ENCODE results near the gene ZNF205. TPM values are rescaled to one million over a fixed set of nuclear protein-coding genes. Genes with fewer than 3 reads are reported as not detected.

ZNF205 gene
- total and polyA plus RNA-seq, 2 of the 8 experiments (the other 6 are each of a cell fraction or from before 2014, with no cell fraction given): 19.1 to 19.9 TPM

GRCh38 chr16:3068487-3068886 is 43.9 kb upstream of the ZNF205 start:
- H4K5ac ChIP-seq (ENCODE audit: insufficient read length, low read depth, low read length): no peak overlapping the region
- FAIRE-seq: no peak
- POLR2A ChIA-PET (ENCODE audit: partially characterized antibody): interaction anchor here (0.8 to 3.8 kb wide), 5 partner anchors 9 to 29 kb away, joined by 3 to 31 read pairs (median 5); partner anchors contain the start of gene ZSCAN10
- CTCF ChIA-PET (ENCODE audit: partially characterized antibody): interaction anchor here (1.2 to 2.7 kb wide), 2 partner anchors 12 to 38 kb away, joined by 4 to 13 read pairs; no protein-coding TSS in a partner anchor
- no peak overlapping the region for H3K4me3 ChIP-seq (ENCODE audit: extremely low read depth in 1 of 4, insufficient read depth in 2 of 4, low read depth in 3 of 4, low read length in 4 of 4)
- no peaks in the 10 kb centered on the region for H3K36me3 ChIP-seq (ENCODE audit: control insufficient read depth in 2 of 4, insufficient read depth in 4 of 4, low read length in 3 of 4)
- H3K18ac ChIP-seq (ENCODE audit: extremely low read depth, low read length): no peak overlapping the region
- no peak overlapping the region for H2BK12ac ChIP-seq (ENCODE audit: low read depth, low read length)
- H3K27me3 ChIP-seq (replicated peaks in 1 of 4; ENCODE audit: control insufficient read depth in 3 of 4, extremely low read depth in 1 of 4, insufficient read depth in 3 of 4, low read length in 3 of 4): no peaks in the 10 kb centered on the region; a peak in 1 of 7 replicates
- H3K27ac ChIP-seq (ENCODE audit: low read depth, low read length): no peak overlapping the region
- H3K4me2 ChIP-seq (ENCODE audit: insufficient read depth in 1 of 2, low read depth in 2 of 2, low read length in 2 of 2): no peak overlapping the region
- peaks cover 0 to 4% (median 1%) of the 10 kb centered on the region in 4 experiments; a peak in 2 of 7 replicates for H3K4me1 ChIP-seq (replicated peaks in 1 of 4; ENCODE audit: control insufficient read depth in 3 of 4, insufficient read depth in 4 of 4, low read length in 3 of 4)
- no peaks in the 10 kb centered on the region for H3K79me2 ChIP-seq (ENCODE audit: control insufficient read depth in 1 of 2, insufficient read depth in 2 of 2, low read length in 2 of 2)
- H4K91ac ChIP-seq (replicated peaks; ENCODE audit: insufficient read length, low read length): no peak overlapping the region
- no peak overlapping the region for H3K23ac ChIP-seq (ENCODE audit: insufficient read length)
- H2BK15ac ChIP-seq (ENCODE audit: low read length): no peak overlapping the region
- H3K9ac ChIP-seq (replicated peaks in 1 of 4; ENCODE audit: extremely low read depth in 1 of 4, low read depth in 3 of 4, low read length in 3 of 4): no peak overlapping the region
- no peak overlapping the region for H3K14ac ChIP-seq (ENCODE audit: insufficient read length)
- no peaks in the 10 kb centered on the region for H3K79me1 ChIP-seq (ENCODE audit: low read depth, low read length)
- WGBS, 2 experiments (ENCODE audit: extremely low coverage in 1 of 2, insufficient coverage in 1 of 2, insufficient read length in 1 of 2, insufficient replicate concordance in 2 of 2, low coverage in 1 of 2, low lambda C conversion rate in 2 of 2, missing lambda C conversion rate in 1 of 2): 81% methylated on average over 4 of the region's 4 CpGs; no CpG with 5 or more reads in 1 of the 2 experiments
- 0 out of 2 replicates have a peak overlapping the region, but pooled peaks have one; percentile 39 for H2AK5ac ChIP-seq (ENCODE audit: low read depth, low read length)
- H2BK5ac ChIP-seq (ENCODE audit: low read depth, low read length): no peak overlapping the region
- H2BK20ac ChIP-seq (ENCODE audit: low read length): no peak overlapping the region
- H3K56ac ChIP-seq (replicated peaks; ENCODE audit: insufficient read length, low read depth, low read length): no peak overlapping the region
- DNase-seq (ENCODE audit: low read depth in 1 of 2, low spot score in 2 of 2): no peak
- peaks cover 0 to under 1% of the 10 kb centered on the region in 2 experiments for H4K20me1 ChIP-seq (replicated peaks in 1 of 2; ENCODE audit: control insufficient read depth in 1 of 2, insufficient read depth in 2 of 2, low read length in 2 of 2)
- no peaks in the 10 kb centered on the region for H3K23me2 ChIP-seq (ENCODE audit: low read depth, low read length)
- no peak overlapping the region for H4K8ac ChIP-seq (ENCODE audit: extremely low read depth, insufficient read depth, low read length)
- H3K9me3 ChIP-seq (ENCODE audit: insufficient read depth in 2 of 2, low read depth in 1 of 2, low read length in 1 of 2): no peaks in the 10 kb centered on the region
- no peak overlapping the region for H2AFZ ChIP-seq (ENCODE audit: low read length)
- H2BK120ac ChIP-seq (replicated peaks; ENCODE audit: low read depth, low read length): no peak overlapping the region
- H3K4ac ChIP-seq (replicated peaks; ENCODE audit: insufficient read length, low read depth, low read length): no peak overlapping the region
- TF ChIP-seq SP1 (IDR thresholded peaks at IDR 0.05; ENCODE audit: low read depth, low read length) (no peak), SUZ12 (IDR thresholded peaks at IDR 0.05; ENCODE audit: low read length) (no peak), POLR2AphosphoS5 (IDR thresholded peaks at IDR 0.05; ENCODE audit: low read depth, low read length) (no peak), JUN (IDR thresholded peaks at IDR 0.05; ENCODE audit: low read depth, low read length) (no peak), NANOG (IDR thresholded peaks at IDR 0.05; ENCODE audit: insufficient read depth, low read depth, low read length, poor library complexity, severe bottlenecking) (no peak), SIN3A (conservative IDR thresholded peaks at IDR 0.05 in 1 of 2, IDR thresholded peaks at IDR 0.05 in 1 of 2; ENCODE audit: low read depth in 1 of 2, low read length in 2 of 2) (no peak), TEAD4 (IDR thresholded peaks at IDR 0.05; ENCODE audit: low read depth, low read length) (no peak), CBX8 (IDR thresholded peaks at IDR 0.05; ENCODE audit: borderline replicate concordance, low read depth, low read length) (no peak), SAP30 (IDR thresholded peaks at IDR 0.05; ENCODE audit: insufficient read depth, insufficient replicate concordance, low read length) (no peak), SRF (IDR thresholded peaks at IDR 0.05; ENCODE audit: low read depth, low read length) (no peak), CHD2 (IDR thresholded peaks at IDR 0.05; ENCODE audit: low read length) (no peak), RFX5 (IDR thresholded peaks at IDR 0.05; ENCODE audit: borderline replicate concordance, low read depth, low read length) (no peak), BCL11A (IDR thresholded peaks at IDR 0.05; ENCODE audit: low read depth in 2 of 2, low read length in 2 of 2) (no peak), RXRA (IDR thresholded peaks at IDR 0.05; ENCODE audit: insufficient read depth, low read depth, low read length) (no peak), SIX5 (IDR thresholded peaks at IDR 0.05; ENCODE audit: low read depth, low read length) (no peak)

All from H1 (cell line).